Cortex of kidney (tissue), 1 donor: ENCODE data around the gene CSDE1.

Source experiments
- DNase-seq: peaks from one replicate; lab custom pipeline; 2025; lab: John Stamatoyannopoulos, UW

CSDE1 gene

GRCh38 chr1:114749835-114750234, 7.9 kb downstream of the CSDE1 start:
- DNase-seq: no peak

GRCh38 chr1:114746450-114747121, 11.2 kb downstream of the CSDE1 start:
- no peak for DNase-seq

- no peak for DNase-seq
These were observed 12.5 kb downstream of the CSDE1 start for GRCh38 chr1:114745291-114745690.

DNA sequence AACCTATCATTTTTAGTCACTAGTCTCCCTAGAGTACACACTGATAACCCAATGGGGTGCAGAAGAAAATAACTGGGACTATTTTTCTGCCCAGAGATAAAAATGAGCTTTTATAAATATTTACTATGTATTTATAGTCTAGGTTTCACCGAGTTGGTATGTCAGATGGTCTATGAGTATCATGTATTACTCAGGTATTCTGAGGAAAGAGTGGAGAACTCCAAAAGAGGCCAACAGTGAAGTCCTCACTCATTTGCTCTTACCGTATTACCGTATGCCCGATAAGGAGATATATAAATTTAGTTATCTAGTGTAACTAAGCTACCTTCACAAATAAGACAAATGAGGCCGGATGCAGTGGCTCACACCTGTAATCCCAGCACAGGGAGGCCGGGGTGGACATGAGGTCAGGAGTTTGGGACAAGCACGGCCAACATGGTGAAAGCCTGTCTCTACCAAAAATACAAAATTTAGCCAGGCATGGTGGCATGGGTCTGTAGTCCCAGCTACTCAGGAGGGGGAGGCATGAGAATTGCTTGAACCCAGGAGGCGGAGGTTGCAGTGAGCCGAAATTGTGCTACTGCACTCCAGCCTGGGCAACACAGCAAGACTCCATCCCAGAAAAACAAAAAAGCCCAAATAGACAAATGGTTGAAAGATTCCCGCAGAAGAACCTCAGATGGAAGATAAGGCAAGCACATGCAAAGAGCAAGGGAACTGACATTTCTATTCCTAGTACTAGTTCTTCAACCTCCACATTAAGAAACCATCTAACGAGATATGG, 15.6 kb downstream of the CSDE1 start:
- DNase-seq: no peak

DNA sequence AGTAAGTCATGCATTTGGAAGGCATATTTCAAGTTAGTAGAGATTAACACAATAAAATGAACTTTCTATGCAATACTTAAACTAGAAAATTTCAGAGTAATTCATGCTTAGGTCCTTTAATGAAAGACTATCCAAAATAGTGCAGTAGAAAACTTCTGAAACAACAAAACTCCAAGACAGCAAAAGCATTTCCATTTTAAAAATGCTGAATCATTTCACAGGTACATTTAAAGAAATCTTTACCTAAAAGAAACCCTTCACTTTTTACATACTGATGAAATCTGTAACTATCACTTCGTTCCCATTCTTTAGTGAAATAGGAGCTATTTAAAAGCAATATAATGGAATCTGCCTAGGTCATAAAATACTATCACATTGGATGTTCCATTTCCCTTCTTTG, 17.5 kb downstream of the CSDE1 start:
- DNase-seq: no peak

DNA sequence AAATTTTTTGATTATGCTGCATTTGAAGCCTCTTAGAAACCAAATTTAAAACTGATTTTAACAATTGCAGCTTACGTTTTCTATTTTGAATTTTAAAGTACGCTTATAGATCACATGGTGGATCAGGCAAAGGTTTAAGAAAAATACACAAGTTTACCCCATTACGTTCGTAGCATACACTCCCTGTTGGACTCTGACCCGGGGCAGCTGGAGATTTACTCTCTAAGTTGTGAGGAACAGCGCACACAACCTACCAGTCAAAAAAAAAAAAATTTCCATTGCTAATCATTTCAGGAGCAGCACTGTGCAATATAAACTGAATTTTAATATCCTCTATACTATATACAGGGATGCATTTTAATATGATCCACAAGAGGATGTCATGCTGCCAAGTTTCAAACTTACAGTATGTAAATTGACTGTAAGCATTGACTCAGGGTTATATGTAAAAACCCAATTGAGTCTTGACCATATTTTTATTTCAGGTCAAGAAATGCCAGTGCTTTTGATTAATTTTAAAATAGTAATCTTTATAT, 20.4 kb downstream of the CSDE1 start:
- no peak for DNase-seq

GRCh38 chr1:114735479-114735878, 22.3 kb downstream of the CSDE1 start:
- no peak for DNase-seq

GRCh38 chr1:114729782-114730181, 28.0 kb downstream of the CSDE1 start:
- DNase-seq: no peak

DNA sequence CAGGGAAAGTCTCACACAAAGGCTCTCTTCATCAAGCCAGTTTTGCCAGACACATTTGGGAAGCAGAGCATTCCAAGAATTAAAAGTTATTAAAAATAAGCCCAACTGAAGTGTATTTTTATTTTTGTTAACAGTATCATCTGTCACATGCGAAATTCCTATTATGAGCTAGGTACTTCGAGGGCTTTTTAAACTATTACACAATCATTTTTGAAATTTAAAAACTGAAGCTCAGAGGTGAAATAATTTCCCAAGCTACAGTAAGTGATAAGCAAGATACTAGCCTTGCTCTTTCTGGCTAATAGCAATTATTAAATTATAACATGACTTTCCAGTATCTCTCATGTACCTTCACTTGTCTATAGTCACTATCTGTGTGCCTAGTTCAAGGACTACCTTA, 29.2 kb downstream of the CSDE1 start:
- no peak for DNase-seq

DNA sequence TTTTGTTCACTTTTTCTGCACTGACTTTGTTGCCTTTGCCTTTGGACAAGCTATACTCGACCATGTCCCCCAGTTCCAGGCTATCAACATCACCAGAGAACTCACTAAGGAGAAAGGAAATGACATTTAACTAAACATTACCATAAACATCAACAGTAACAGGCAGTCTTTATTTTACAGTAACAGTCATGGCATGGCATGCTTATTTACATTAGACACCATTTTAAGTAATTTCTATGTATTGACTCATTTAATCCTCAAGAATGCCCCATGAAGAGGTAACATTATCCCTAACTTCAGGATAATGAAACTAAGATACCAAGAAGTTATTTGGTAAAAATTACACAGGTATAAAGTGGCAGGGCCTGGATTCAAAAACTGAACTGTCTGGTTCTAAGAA, 32.6 kb downstream of the CSDE1 start:
- no peak for DNase-seq

DNA sequence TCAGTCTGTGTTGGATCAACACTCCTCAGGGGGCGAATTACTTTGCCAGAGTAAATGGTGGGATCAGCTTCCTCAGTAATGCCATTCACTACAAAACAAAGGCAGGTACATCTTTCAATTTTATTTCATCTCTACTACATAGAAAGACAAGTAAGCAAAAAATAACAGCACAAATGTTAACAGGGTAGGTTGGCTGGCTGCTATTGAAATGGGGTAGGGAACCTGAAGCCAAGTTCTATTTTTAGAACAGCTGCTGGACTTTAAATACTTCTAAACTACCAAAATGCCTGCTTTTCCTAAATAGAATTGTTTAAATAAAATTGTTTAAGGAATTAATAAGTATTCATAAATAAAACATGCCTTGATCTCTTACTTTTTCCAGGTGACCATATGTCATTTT, 33.9 kb downstream of the CSDE1 start:
- DNase-seq: no peak

DNA sequence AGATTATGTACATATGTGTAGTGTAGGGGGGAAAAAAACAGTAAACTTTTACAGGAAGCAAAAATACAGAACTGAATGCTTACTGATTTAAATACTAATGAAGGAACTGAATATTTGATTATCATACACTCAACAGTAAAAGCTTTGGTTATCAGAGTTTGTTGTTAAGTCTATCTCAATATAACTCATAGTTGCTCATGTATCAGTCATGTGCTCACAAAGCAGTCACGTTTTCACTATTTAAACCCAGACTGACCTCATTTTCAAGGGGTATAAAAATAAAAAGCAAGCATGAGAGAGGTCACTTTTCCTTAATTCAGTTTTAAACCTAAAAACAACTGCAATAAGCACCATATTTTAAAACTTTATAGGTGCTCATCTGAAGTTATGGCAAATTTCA, 34.3 kb downstream of the CSDE1 start:
- no peak for DNase-seq

DNA sequence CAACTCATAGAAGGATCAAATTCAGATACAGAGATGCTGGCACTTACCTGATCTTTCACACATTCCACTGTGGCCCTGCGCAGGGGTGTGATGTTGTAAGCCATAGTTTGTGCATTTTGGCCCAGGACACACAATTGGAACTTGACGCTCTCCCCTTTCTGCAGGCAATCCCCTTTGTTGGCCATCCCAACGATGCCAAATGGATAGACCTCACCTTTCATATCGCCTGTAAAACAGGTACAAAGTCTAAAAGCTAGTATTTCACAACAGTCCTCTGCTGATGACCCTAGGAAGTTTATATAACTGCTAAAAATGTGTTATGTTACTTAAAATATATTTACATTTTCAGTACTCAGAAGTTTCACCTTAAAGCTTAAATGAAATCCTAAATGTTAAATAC, 37.3 kb downstream of the CSDE1 start:
- DNase-seq: no peak

DNA sequence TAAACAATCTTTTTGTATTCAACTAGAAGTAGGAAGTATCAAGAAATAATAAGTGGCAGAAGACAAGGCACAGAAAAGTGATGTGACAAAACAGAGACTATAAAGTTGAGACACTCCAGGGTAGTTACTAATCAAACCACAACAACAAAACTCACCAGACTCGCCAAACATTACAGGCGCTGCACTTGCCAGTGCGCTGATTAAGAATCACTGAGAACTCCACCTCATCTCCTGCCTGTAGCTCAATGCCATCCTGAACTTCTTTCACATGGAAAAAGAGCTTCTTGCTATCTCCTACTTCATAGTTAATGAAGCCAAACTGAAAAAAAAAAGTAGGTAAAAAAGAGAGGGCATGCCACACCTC, 38.4 kb downstream of the CSDE1 start:
- DNase-seq: no peak

- DNase-seq: no peak
These were observed 38.9 kb downstream of the CSDE1 start for GRCh38 chr1:114718661-114719423.

DNA sequence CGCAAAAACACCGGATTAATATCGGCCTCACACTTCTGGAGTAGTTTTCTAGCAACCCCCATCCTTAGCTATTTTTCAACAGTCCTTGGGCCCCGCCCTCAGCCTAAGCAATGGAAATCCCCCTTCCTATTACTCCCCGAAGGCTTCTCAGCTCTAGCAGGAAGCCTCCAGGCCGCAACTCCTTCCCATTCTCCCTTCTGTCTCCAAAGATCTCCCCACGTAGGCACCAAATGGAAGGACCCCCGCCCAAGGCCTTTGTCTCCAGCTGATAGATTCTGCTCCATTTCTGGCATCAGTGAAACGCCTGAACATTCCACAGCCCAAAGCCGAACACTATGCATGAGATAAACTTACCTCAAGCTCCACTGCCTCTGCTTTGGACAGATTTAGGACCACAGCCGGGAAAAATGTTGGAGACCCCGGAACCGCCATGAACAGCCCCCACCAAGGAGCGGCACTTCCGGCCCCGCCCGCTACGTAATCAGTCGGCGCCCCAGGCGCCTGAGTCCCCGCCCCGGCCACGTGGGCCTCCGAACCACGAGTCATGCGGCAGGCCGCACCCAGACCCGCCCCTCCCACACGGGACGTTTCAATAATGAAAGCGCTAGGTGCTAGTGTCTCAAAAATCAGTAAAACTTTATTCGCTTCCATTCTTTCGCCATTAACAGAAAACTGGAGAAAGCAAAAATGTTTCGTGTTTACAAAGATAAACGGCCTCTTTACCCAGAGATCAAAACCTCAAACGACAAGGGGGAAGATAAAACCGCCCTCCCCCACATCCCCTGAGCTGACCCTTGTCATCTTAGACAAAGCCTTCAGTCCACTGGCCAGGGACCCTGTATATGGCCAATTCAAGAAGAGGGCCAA, 41.2 kb downstream of the CSDE1 start, which contains the start of gene NRAS:
Gene NRAS, minus strand, starts transcription at position 468 of the 867 bp plus-strand sequence. CDS start 611 bp downstream, outside the sequence.
- DNase-seq: no peak

DNA sequence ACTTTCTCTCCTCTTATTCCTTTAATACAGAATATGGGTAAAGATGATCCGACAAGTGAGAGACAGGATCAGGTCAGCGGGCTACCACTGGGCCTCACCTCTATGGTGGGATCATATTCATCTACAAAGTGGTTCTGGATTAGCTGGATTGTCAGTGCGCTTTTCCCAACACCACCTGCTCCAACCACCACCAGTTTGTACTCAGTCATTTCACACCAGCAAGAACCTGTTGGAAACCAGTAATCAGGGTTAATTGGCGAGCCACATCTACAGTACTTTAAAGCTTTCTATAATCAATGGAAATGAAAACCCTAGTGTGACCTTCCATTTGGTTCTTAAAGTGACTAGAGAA, 41.9 kb downstream of the CSDE1 start:
- no peak for DNase-seq

DNA sequence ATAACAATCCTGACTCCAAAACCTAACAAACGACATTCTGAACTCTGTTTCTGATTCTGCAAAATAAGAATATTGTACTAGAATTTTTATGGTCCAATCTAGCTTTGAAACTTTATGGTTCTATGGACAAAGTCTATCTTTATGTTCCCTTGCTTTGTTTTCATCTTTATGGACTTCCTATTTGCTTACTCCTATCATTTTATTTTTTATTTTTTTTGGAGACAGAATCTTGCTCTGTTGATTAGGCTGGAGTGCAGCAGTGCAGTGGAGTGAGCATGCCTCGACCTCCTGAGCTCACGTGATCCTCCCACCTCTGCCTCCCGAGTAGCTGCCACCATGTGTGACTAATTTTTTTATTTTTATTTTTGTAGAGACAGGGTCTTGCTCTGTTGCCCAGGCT, 44.8 kb downstream of the CSDE1 start:
- no peak for DNase-seq

- no peak for DNase-seq
These were observed 47.4 kb downstream of the CSDE1 start for GRCh38 chr1:114710360-114710759.

DNA sequence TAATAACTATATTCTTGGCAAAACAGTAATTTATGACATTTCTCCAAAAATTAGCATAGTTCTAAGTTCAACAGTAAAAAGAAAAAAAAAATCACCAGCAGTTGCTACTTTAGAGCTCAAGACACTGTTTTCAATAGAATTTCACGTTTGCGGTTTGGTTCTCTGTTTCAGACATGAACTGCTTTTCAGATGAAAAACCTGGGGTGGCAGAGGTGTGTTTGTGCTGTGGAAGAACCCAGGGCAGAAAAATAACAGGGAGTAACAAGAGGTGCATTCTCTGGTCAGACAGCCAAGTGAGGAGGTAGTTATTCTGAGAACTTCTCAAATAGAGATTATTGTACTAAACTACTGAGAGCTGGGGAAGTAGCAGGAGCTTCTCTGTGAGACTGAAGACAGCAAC, 50.2 kb downstream of the CSDE1 start:
- no peak for DNase-seq

DNA sequence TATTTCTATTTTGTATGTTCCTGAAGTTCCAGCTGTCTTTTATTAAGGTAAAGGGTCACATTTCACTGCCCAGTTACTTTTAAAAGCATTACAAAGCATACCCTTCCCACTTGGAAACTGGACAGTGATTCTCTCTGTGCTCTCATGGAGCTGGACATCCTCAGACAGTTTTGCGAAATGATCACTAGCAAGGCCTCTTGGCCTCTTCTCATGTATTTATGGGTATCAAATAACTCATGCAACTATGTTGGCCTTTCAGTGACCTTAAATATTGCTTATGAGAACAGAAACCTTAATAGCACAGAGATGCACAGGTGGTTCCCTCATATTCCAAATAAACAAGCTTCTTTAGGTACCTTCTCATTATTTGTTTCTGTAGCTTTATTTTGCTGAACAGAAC, 54.5 kb downstream of the CSDE1 start:
- DNase-seq: no peak

GRCh38 chr1:114702737-114703136, 55.0 kb downstream of the CSDE1 start:
- DNase-seq: no peak
